Liver (tissue), 3 donors: ENCODE data around the gene BAG5.

ENCODE experiments used
- RAD21 ChIP-seq, 2 donors: IDR thresholded peaks; 2 replicates each; pipeline ENCODE4 v1.6.1; 2016; ENCODE audit warnings: antibody characterized with exemption in 2 of 2, mild to moderate bottlenecking in 2 of 2
- TAF1 ChIP-seq: conservative IDR thresholded peaks from 2 replicates; pipeline ENCODE4 v1.6.1; 2016; ENCODE audit warnings: antibody characterized with exemption, mild to moderate bottlenecking
- YY1 ChIP-seq: IDR thresholded peaks from 2 replicates; pipeline ENCODE4 v1.6.1; 2016; ENCODE audit warnings: antibody characterized with exemption, mild to moderate bottlenecking
- TF ChIP-seq, protein P1 (sequence below): fragments of 150-350 bp; IDR thresholded peaks from 2 replicates; pipeline ENCODE4 v1.5.1; 2017; ENCODE audit warnings: improper control_type of control experiment, low read depth, low read length; ENCODE audit not compliant: missing input control
- TF ChIP-seq, protein P2 (sequence below): IDR thresholded peaks from 2 replicates; pipeline ENCODE4 v1.6.1; 2016; ENCODE audit warnings: antibody characterized with exemption, mild to moderate bottlenecking
- donor health status: healthy.
- donor health status: healthy.

DNA sequence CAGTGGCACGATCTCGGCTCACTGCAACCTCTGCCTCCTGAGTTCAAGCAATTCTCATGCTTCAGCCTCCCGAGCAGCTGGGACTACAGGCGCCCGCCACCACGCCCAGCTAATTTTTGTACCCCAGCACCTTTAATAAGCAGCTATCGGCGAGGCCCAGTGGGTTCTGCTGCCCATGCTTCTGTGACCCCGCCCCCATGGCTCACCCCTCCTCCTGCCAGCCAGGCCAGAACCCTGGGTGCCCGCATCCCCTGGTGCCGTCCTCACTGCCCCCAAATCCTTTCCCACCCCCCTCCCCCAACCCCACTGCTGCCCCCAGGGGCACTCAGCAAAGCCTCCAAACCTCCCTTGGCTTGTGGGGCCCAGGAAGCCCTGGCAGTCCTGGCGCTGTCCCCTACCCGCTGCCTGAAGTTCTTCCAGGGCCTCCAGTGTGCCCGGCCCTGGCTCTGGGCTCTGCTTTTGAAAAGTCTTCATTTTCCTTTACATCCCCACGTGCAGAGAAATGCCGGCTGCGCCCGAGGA is 14.5 kb downstream of the BAG5 start:
- TF ChIP-seq, protein P1, sequence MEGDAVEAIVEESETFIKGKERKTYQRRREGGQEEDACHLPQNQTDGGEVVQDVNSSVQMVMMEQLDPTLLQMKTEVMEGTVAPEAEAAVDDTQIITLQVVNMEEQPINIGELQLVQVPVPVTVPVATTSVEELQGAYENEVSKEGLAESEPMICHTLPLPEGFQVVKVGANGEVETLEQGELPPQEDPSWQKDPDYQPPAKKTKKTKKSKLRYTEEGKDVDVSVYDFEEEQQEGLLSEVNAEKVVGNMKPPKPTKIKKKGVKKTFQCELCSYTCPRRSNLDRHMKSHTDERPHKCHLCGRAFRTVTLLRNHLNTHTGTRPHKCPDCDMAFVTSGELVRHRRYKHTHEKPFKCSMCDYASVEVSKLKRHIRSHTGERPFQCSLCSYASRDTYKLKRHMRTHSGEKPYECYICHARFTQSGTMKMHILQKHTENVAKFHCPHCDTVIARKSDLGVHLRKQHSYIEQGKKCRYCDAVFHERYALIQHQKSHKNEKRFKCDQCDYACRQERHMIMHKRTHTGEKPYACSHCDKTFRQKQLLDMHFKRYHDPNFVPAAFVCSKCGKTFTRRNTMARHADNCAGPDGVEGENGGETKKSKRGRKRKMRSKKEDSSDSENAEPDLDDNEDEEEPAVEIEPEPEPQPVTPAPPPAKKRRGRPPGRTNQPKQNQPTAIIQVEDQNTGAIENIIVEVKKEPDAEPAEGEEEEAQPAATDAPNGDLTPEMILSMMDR = no peak
- TF ChIP-seq, protein P2, sequence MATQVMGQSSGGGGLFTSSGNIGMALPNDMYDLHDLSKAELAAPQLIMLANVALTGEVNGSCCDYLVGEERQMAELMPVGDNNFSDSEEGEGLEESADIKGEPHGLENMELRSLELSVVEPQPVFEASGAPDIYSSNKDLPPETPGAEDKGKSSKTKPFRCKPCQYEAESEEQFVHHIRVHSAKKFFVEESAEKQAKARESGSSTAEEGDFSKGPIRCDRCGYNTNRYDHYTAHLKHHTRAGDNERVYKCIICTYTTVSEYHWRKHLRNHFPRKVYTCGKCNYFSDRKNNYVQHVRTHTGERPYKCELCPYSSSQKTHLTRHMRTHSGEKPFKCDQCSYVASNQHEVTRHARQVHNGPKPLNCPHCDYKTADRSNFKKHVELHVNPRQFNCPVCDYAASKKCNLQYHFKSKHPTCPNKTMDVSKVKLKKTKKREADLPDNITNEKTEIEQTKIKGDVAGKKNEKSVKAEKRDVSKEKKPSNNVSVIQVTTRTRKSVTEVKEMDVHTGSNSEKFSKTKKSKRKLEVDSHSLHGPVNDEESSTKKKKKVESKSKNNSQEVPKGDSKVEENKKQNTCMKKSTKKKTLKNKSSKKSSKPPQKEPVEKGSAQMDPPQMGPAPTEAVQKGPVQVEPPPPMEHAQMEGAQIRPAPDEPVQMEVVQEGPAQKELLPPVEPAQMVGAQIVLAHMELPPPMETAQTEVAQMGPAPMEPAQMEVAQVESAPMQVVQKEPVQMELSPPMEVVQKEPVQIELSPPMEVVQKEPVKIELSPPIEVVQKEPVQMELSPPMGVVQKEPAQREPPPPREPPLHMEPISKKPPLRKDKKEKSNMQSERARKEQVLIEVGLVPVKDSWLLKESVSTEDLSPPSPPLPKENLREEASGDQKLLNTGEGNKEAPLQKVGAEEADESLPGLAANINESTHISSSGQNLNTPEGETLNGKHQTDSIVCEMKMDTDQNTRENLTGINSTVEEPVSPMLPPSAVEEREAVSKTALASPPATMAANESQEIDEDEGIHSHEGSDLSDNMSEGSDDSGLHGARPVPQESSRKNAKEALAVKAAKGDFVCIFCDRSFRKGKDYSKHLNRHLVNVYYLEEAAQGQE = no peak
- TF ChIP-seq YY1 (no peak), TAF1 (no peak), RAD21 (IDR thresholded peaks at IDR 0.05) (no peak)
